ENCODE results near the gene DDAH1.

DDAH1 gene

GRCh38 chr1:85306236-85306635 lies 158.7 kb downstream of the DDAH1 start:
- WGBS, 2 experiments (ENCODE audit: insufficient coverage in 2 of 2), result 87 to 97% methylated on average over 4 of the region's 4 CpGs
- Histone ChIP-seq H3K4me3 (ENCODE audit: extremely low read depth, insufficient read depth, low read length, poor library complexity, severe bottlenecking) (no peak overlapping the region), H3K4me1 (ENCODE audit: control insufficient read depth, insufficient read depth, low read length, poor library complexity, severe bottlenecking) (peaks cover 14% of the 10 kb centered on the region), H3K9me3 (ENCODE audit: control insufficient read depth, low read length) (no peaks in the 10 kb centered on the region), H3K27ac (ENCODE audit: low read depth, low read length, severe bottlenecking) (no peak overlapping the region), H3K36me3 (ENCODE audit: control insufficient read depth, insufficient read depth, low read length) (no peaks in the 10 kb centered on the region)

DNA sequence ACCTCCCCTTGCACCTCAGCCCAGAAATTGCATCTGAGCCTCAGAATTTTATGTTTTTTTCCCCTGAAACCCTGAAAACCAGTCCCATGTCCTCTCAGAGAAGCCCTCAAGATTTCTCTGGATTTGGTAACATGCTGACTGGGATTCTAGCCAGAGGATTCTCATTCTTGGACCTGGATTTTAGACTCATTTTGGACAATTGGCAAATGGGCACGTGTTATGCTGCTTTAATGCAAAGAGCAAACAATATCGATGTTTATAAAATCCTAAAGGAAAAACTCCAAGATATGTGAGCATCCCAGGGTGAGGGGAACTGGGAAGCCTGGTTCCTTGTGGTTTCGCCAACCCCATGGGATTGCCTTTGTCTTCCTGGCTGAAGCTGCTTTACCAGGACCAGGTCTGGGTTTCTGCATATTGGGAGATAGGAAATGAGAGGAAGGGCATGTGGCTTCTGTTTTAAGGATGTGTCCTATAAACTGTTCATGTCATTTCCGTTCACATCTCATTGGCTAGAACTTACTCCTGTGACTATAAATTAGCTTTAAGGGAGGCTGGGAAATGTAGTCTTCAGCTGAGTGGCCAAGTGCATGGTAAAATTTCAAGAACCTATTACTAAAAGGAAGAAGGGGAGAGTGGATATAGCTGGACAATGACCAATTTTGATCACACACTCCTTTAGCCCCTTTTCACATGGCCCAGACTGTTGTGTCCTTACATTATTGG lies 161.4 kb downstream of the DDAH1 start:
- H3K9me3 ChIP-seq (ENCODE audit: control insufficient read depth, low read length), result no peaks in the 10 kb centered on the region
- WGBS, 2 experiments (ENCODE audit: insufficient coverage in 2 of 2), result 100% methylated on average over 3 of the region's 4 CpGs
- no peak overlapping the region for H3K4me3 ChIP-seq (ENCODE audit: extremely low read depth, insufficient read depth, low read length, poor library complexity, severe bottlenecking)
- peaks cover 4% of the 10 kb centered on the region for H3K4me1 ChIP-seq (ENCODE audit: control insufficient read depth, insufficient read depth, low read length, poor library complexity, severe bottlenecking)
- H3K27ac ChIP-seq (ENCODE audit: low read depth, low read length, severe bottlenecking), result no peak overlapping the region
- no peaks in the 10 kb centered on the region for H3K36me3 ChIP-seq (ENCODE audit: control insufficient read depth, insufficient read depth, low read length)

DNA sequence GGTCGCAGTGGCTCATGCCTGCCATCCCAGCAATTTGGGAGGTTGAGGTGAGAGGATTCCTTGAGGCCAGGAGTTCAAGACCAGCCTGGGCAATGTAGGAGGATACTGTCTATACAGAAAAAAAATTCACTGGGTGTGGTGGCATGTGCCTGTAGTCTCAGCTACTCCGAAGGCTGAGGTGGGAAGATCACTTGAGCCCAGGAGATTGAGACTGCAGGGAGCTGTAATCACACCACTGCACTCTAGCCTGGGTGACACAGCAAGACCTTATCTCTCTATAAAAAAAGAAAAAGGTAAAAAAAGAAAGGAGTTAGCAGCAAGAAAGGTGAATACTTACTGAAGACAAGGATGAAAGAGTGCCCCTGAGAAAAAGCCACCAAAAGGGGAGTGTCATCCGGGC lies 164.8 kb downstream of the DDAH1 start:
- H3K9me3 ChIP-seq (ENCODE audit: control insufficient read depth, low read length), result no peaks in the 10 kb centered on the region
- 91 to 94% methylated on average over 1 to 3 of the region's 3 CpGs for WGBS, 2 experiments (ENCODE audit: insufficient coverage in 2 of 2)
- no peak overlapping the region for H3K27ac ChIP-seq (ENCODE audit: low read depth, low read length, severe bottlenecking)
- H3K4me3 ChIP-seq (ENCODE audit: extremely low read depth, insufficient read depth, low read length, poor library complexity, severe bottlenecking), result no peak overlapping the region
- peaks cover 21% of the 10 kb centered on the region for H3K4me1 ChIP-seq (ENCODE audit: control insufficient read depth, insufficient read depth, low read length, poor library complexity, severe bottlenecking)
- no peaks in the 10 kb centered on the region for H3K36me3 ChIP-seq (ENCODE audit: control insufficient read depth, insufficient read depth, low read length)

DNA sequence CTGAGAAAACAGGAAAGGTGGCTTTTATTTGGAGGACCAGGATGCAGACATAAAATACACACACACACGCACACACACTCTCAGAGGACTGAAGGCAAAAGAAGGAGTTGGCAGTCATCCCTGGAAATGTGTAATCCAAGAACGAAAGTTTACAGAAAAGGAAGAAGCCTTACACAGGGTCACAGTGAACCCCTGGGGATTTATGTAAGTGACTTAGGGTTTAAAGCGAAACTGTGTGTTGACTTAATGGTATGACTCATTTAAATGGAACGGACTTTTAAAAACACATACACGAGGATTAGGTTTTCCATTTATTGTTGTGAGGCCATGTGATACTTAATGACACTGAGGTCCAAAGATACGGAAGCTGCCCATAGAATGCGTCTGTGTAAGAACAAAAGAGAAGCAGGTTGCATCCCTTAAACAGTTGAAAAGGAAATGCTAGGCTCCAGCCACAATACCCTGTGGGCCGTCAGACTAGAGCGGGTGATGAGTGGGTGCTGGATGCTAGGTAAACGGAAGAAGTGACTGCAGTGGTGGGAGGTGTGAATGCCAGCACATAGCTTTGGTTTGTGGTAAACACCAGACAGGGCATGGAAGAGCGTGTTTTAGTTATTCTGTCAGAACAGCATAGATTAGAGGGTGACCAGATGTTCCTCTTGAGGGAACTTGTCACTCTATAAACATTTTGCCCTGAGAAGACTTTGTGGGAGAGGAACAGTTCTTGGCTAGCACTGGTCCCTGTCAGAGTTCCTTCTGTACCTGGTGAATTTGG lies 166.9 kb downstream of the DDAH1 start:
- H3K4me1 ChIP-seq (ENCODE audit: control insufficient read depth, insufficient read depth, low read length, poor library complexity, severe bottlenecking), result peaks cover 21% of the 10 kb centered on the region
- no peak overlapping the region for H3K4me3 ChIP-seq (ENCODE audit: extremely low read depth, insufficient read depth, low read length, poor library complexity, severe bottlenecking)
- 69 to 72% methylated on average over 8 to 10 of the region's 11 CpGs for WGBS, 2 experiments (ENCODE audit: insufficient coverage in 2 of 2)
- H3K36me3 ChIP-seq (ENCODE audit: control insufficient read depth, insufficient read depth, low read length), result no peaks in the 10 kb centered on the region
- no peaks in the 10 kb centered on the region for H3K9me3 ChIP-seq (ENCODE audit: control insufficient read depth, low read length)
- H3K27ac ChIP-seq (ENCODE audit: low read depth, low read length, severe bottlenecking), result peak overlapping the region; percentile 66

DNA sequence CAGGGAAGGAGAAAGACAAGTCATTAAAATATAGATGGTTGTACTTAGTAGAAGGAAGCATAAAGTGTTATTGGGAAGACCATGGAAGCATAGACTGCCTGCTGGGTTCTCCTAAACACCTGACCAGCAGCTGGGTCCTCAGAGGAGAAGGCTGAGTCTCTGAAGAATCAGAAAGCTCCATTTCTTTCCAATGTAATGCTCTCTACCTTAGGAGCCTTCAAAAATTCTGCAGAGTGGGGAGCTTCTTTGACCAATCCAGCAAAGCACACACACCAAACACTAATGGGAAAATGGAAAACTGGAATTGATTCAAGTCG lies 167.5 kb downstream of the DDAH1 start:
- Histone ChIP-seq H3K36me3 (ENCODE audit: control insufficient read depth, insufficient read depth, low read length) (no peaks in the 10 kb centered on the region), H3K4me3 (ENCODE audit: extremely low read depth, insufficient read depth, low read length, poor library complexity, severe bottlenecking) (no peak overlapping the region), H3K4me1 (ENCODE audit: control insufficient read depth, insufficient read depth, low read length, poor library complexity, severe bottlenecking) (peaks cover 21% of the 10 kb centered on the region), H3K9me3 (ENCODE audit: control insufficient read depth, low read length) (no peaks in the 10 kb centered on the region), H3K27ac (ENCODE audit: low read depth, low read length, severe bottlenecking) (peak overlapping the region; percentile 66)
- no CpG with 5 or more reads among the region's 1 CpG for WGBS, 2 experiments (ENCODE audit: insufficient coverage in 2 of 2)

- 100% methylated on average over 1 of the region's 1 CpG; no CpG with 5 or more reads in 1 of the 2 experiments for WGBS, 2 experiments (ENCODE audit: insufficient coverage in 2 of 2)
- Histone ChIP-seq H3K9me3 (ENCODE audit: control insufficient read depth, low read length) (no peaks in the 10 kb centered on the region), H3K4me1 (ENCODE audit: control insufficient read depth, insufficient read depth, low read length, poor library complexity, severe bottlenecking) (peaks cover 21% of the 10 kb centered on the region), H3K36me3 (ENCODE audit: control insufficient read depth, insufficient read depth, low read length) (no peaks in the 10 kb centered on the region), H3K27ac (ENCODE audit: low read depth, low read length, severe bottlenecking) (no peak overlapping the region), H3K4me3 (ENCODE audit: extremely low read depth, insufficient read depth, low read length, poor library complexity, severe bottlenecking) (no peak overlapping the region)
These were observed 168.0 kb downstream of the DDAH1 start for GRCh38 chr1:85296980-85297379.

DNA sequence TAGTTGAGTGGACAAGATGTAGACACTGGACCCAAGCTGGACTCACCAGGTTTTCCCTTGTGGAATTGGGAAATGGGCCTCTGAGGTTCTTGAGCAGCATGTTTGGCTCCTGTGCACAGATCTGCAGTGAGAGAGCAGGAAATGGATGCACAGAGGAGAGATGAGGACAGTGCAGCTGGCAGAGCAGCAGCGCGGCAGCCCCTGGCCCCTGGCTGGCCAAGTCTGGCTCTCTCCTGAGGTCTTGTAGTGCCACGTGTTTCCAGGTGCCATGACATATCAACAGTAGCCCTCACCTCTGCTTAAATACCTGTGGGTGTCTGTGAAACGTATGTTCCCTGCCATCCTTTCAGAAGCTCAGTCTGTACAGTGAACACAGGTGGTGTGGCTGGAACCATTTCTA lies 169.3 kb downstream of the DDAH1 start:
- Histone ChIP-seq H3K36me3 (ENCODE audit: control insufficient read depth, insufficient read depth, low read length) (no peaks in the 10 kb centered on the region), H3K27ac (ENCODE audit: low read depth, low read length, severe bottlenecking) (no peak overlapping the region), H3K4me3 (ENCODE audit: extremely low read depth, insufficient read depth, low read length, poor library complexity, severe bottlenecking) (no peak overlapping the region), H3K9me3 (ENCODE audit: control insufficient read depth, low read length) (no peaks in the 10 kb centered on the region), H3K4me1 (ENCODE audit: control insufficient read depth, insufficient read depth, low read length, poor library complexity, severe bottlenecking) (peaks cover 24% of the 10 kb centered on the region)
- WGBS, 2 experiments (ENCODE audit: insufficient coverage in 2 of 2), result 80 to 89% methylated on average over 4 of the region's 4 CpGs

GRCh38 chr1:85295006-85295431 lies 169.9 kb downstream of the DDAH1 start:
- no peaks in the 10 kb centered on the region for H3K9me3 ChIP-seq (ENCODE audit: control insufficient read depth, low read length)
- no peaks in the 10 kb centered on the region for H3K36me3 ChIP-seq (ENCODE audit: control insufficient read depth, insufficient read depth, low read length)
- H3K27ac ChIP-seq (ENCODE audit: low read depth, low read length, severe bottlenecking), result no peak overlapping the region
- H3K4me3 ChIP-seq (ENCODE audit: extremely low read depth, insufficient read depth, low read length, poor library complexity, severe bottlenecking), result no peak overlapping the region
- H3K4me1 ChIP-seq (ENCODE audit: control insufficient read depth, insufficient read depth, low read length, poor library complexity, severe bottlenecking), result peaks cover 30% of the 10 kb centered on the region
- WGBS, 2 experiments (ENCODE audit: insufficient coverage in 2 of 2), result 65 to 83% methylated on average over 2 to 3 of the region's 3 CpGs

GRCh38 chr1:85290826-85291225 lies 174.1 kb downstream of the DDAH1 start:
- WGBS, 2 experiments (ENCODE audit: insufficient coverage in 2 of 2), result 93 to 100% methylated on average over 2 of the region's 2 CpGs
- Histone ChIP-seq H3K4me1 (ENCODE audit: control insufficient read depth, insufficient read depth, low read length, poor library complexity, severe bottlenecking) (peaks cover 13% of the 10 kb centered on the region), H3K9me3 (ENCODE audit: control insufficient read depth, low read length) (no peaks in the 10 kb centered on the region), H3K4me3 (ENCODE audit: extremely low read depth, insufficient read depth, low read length, poor library complexity, severe bottlenecking) (no peak overlapping the region), H3K27ac (ENCODE audit: low read depth, low read length, severe bottlenecking) (no peak overlapping the region), H3K36me3 (ENCODE audit: control insufficient read depth, insufficient read depth, low read length) (no peaks in the 10 kb centered on the region)

DNA sequence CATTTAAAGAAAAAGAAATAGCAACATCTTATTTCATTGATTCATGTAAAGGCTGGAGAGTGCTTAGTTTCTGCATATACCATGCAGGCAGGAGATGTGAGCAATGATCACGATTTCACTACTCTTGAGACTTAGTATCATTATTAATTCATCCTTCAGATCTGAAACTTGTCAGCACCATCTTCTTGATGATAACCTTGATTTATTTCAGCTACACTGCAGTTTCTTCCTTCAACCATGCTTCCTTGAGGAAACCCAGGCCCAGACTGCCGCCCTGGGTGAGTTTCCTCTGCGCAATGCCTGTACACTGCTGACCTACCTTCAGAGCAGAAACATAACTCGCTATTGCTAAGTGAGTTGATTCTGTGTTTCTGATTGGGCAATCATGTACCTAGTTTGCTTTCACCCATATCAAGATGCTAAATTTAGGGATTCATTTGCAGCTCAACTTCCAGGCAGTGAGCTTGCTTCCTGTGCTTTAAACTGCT lies 175.1 kb downstream of the DDAH1 start:
- no peaks in the 10 kb centered on the region for H3K36me3 ChIP-seq (ENCODE audit: control insufficient read depth, insufficient read depth, low read length)
- 84 to 100% methylated on average over 1 to 3 of the region's 4 CpGs for WGBS, 2 experiments (ENCODE audit: insufficient coverage in 2 of 2)
- no peak overlapping the region for H3K4me3 ChIP-seq (ENCODE audit: extremely low read depth, insufficient read depth, low read length, poor library complexity, severe bottlenecking)
- peaks cover 13% of the 10 kb centered on the region for H3K4me1 ChIP-seq (ENCODE audit: control insufficient read depth, insufficient read depth, low read length, poor library complexity, severe bottlenecking)
- no peaks in the 10 kb centered on the region for H3K9me3 ChIP-seq (ENCODE audit: control insufficient read depth, low read length)
- no peak overlapping the region for H3K27ac ChIP-seq (ENCODE audit: low read depth, low read length, severe bottlenecking)
